Tibial nerve (tissue), 4 donors: ENCODE measurements around the gene ERMARD.

Experiments used
- EP300 ChIP-seq, 2 donors: sonication (generic); formaldehyde crosslinking; IDR thresholded peaks; one replicate each; pipeline ENCODE4 v1.6.1; 2017; ENCODE audit warnings: antibody characterized with exemption in 2 of 2, mild to moderate bottlenecking in 1 of 2
- POLR2A ChIP-seq, 2 donors: fragments of 450-650 bp; IDR thresholded peaks; one replicate each; pipeline ENCODE4 v1.6.1; 2017; ENCODE audit warnings: antibody characterized with exemption in 2 of 2, mild to moderate bottlenecking in 2 of 2, moderate library complexity in 2 of 2
- TF ChIP-seq, protein P1 (sequence below), 5 experiments: fragments of 200-600 bp in 3 of 5; fragments of 450-650 bp in 2 of 5; sonication (generic) in 3 of 5; IDR thresholded peaks; one replicate each; pipeline ENCODE4 v1.5.1; 2016 to 2019; ENCODE audit warnings: antibody characterized with exemption in 5 of 5, mild to moderate bottlenecking in 3 of 5, moderate library complexity in 2 of 5

DNA sequence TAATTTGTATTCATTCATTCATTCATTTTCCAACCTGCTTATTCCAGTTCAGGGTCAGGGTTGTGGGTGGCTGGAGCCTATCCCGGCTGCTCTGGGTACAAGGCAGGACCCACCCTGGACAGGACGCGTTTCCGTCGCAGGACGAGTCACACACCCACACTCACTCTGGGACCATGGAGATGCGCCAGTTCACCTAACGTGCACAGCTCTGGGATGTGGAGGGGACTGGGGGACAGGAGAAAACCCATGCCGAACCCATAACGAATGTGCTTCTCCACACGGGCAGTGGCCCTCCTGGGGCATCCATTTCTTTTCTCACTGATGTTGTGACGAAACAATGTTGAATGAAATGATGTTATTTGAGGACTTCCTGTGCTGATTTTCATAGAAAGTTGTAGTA, 26.5 kb downstream of the ERMARD start:
- TF ChIP-seq, protein P1, sequence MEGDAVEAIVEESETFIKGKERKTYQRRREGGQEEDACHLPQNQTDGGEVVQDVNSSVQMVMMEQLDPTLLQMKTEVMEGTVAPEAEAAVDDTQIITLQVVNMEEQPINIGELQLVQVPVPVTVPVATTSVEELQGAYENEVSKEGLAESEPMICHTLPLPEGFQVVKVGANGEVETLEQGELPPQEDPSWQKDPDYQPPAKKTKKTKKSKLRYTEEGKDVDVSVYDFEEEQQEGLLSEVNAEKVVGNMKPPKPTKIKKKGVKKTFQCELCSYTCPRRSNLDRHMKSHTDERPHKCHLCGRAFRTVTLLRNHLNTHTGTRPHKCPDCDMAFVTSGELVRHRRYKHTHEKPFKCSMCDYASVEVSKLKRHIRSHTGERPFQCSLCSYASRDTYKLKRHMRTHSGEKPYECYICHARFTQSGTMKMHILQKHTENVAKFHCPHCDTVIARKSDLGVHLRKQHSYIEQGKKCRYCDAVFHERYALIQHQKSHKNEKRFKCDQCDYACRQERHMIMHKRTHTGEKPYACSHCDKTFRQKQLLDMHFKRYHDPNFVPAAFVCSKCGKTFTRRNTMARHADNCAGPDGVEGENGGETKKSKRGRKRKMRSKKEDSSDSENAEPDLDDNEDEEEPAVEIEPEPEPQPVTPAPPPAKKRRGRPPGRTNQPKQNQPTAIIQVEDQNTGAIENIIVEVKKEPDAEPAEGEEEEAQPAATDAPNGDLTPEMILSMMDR (IDR thresholded peaks at IDR 0.05) = no peak
- TF ChIP-seq POLR2A (IDR thresholded peaks at IDR 0.05) = no peak
- TF ChIP-seq EP300 (IDR thresholded peaks at IDR 0.05) = no peak
